Central memory CD8-positive, alpha-beta T cell (primary cell): Measurements from ENCODE around the gene OCIAD2.
"Not testable (repeated sequence)": the region's sequence is repeated elsewhere in the genome, so short reads cannot be mapped to it uniquely, and the experiment has no call there.

Experiments used
- ATAC-seq: fragments of 150-1000 bp; cut with Tn5 transposase; replicated peaks from 2 replicates; pipeline ENCODE4 v1.10.0; 2022; ENCODE audit warnings: mild to moderate bottlenecking, moderate FRiP score, moderate number of reproducible peaks; ENCODE audit not compliant: poor library complexity, severe bottlenecking; ENCODE audit errors: extremely low read depth
- DNase-seq, 2 donors: peaks; one replicate each; pipeline ENCODE4 v3.0.0; 2021; ENCODE audit warnings: low spot score in 2 of 2
- H3K27ac Mint-ChIP-seq: one replicate; pipeline ENCODE4 v1.8.0; 2022; ENCODE audit warnings: low read depth, mild to moderate bottlenecking, moderate library complexity, mixed read lengths
- H3K27me3 Mint-ChIP-seq: one replicate; pipeline ENCODE4 v1.8.0; 2022; ENCODE audit warnings: mixed read lengths
- H3K36me3 Mint-ChIP-seq: one replicate; pipeline ENCODE4 v1.8.0; 2022; ENCODE audit warnings: mild to moderate bottlenecking, moderate library complexity, mixed read lengths; ENCODE audit not compliant: insufficient read depth
- H3K4me1 Mint-ChIP-seq: one replicate; pipeline ENCODE4 v1.8.0; 2022; ENCODE audit warnings: mixed read lengths
- H3K4me3 Mint-ChIP-seq: one replicate; pipeline ENCODE4 v1.8.0; 2022; ENCODE audit warnings: mild to moderate bottlenecking, moderate library complexity, mixed read lengths
- H3K9me3 Mint-ChIP-seq: one replicate; pipeline ENCODE4 v1.8.0; 2022; ENCODE audit warnings: mixed read lengths

The OCIAD2 gene

GRCh38 chr4:48931459-48931858 lies 24.9 kb upstream of the OCIAD2 start:
- Mint-ChIP-seq H3K27ac (no peak overlapping the region), H3K36me3 (no peaks in the 10 kb centered on the region), H3K4me3 (no peak overlapping the region), H3K27me3 (no peaks in the 10 kb centered on the region), H3K4me1 (no peaks in the 10 kb centered on the region), H3K9me3 (no peaks in the 10 kb centered on the region)
- ATAC-seq: no peak
- DNase-seq: no peak

GRCh38 chr4:48930654-48931053 lies 24.1 kb upstream of the OCIAD2 start:
- H3K27me3 Mint-ChIP-seq: no peaks in the 10 kb centered on the region

GRCh38 chr4:48924416-48924815 lies 17.8 kb upstream of the OCIAD2 start:
- peaks cover 8% of the 10 kb centered on the region for H3K4me1 Mint-ChIP-seq

More at GRCh38 chr4:48930654-48931053, 24.1 kb upstream of the OCIAD2 start:
- no peaks in the 10 kb centered on the region for H3K9me3 Mint-ChIP-seq
- H3K4me1 Mint-ChIP-seq: no peaks in the 10 kb centered on the region
- H3K4me3 Mint-ChIP-seq: no peak overlapping the region
- H3K36me3 Mint-ChIP-seq: no peaks in the 10 kb centered on the region
- DNase-seq (no peak), ATAC-seq (no peak)
- no peak overlapping the region for H3K27ac Mint-ChIP-seq

GRCh38 chr4:48923065-48923464 lies 16.5 kb upstream of the OCIAD2 start:
- DNase-seq, H3K36me3 Mint-ChIP-seq, ATAC-seq, H3K4me3 Mint-ChIP-seq, H3K27me3 Mint-ChIP-seq, H3K27ac Mint-ChIP-seq, H3K9me3 Mint-ChIP-seq, H3K4me1 Mint-ChIP-seq: not testable (repeated sequence)

More at GRCh38 chr4:48924416-48924815, 17.8 kb upstream of the OCIAD2 start:
- Mint-ChIP-seq H3K9me3 (peaks cover 6% of the 10 kb centered on the region), H3K27ac (no peak overlapping the region), H3K36me3 (no peaks in the 10 kb centered on the region), H3K27me3 (no peaks in the 10 kb centered on the region), H3K4me3 (no peak overlapping the region)
- ATAC-seq (no peak), DNase-seq (no peak)

GRCh38 chr4:48914311-48914710 lies 7.7 kb upstream of the OCIAD2 start:
- ATAC-seq (no peak), DNase-seq (no peak)
- Mint-ChIP-seq H3K27me3 (no peaks in the 10 kb centered on the region), H3K9me3 (no peaks in the 10 kb centered on the region), H3K4me3 (no peak overlapping the region), H3K4me1 (no peaks in the 10 kb centered on the region), H3K36me3 (no peaks in the 10 kb centered on the region), H3K27ac (no peak overlapping the region)

GRCh38 chr4:48913346-48913745 lies 6.8 kb upstream of the OCIAD2 start:
- Mint-ChIP-seq H3K27ac (no peak overlapping the region), H3K27me3 (no peaks in the 10 kb centered on the region), H3K4me3 (no peak overlapping the region), H3K9me3 (no peaks in the 10 kb centered on the region), H3K4me1 (no peaks in the 10 kb centered on the region), H3K36me3 (no peaks in the 10 kb centered on the region)
- ATAC-seq (no peak), DNase-seq (no peak)

GRCh38 chr4:48912349-48912748 lies 5.8 kb upstream of the OCIAD2 start:
- DNase-seq (no peak), ATAC-seq (no peak)
- Mint-ChIP-seq H3K36me3 (no peaks in the 10 kb centered on the region), H3K27me3 (no peaks in the 10 kb centered on the region), H3K4me1 (peaks cover under 1% of the 10 kb centered on the region), H3K9me3 (no peaks in the 10 kb centered on the region), H3K4me3 (no peak overlapping the region), H3K27ac (no peak overlapping the region)

GRCh38 chr4:48910511-48910910 lies 3.9 kb upstream of the OCIAD2 start:
- Mint-ChIP-seq H3K36me3 (peaks cover 4% of the 10 kb centered on the region), H3K27ac (no peak overlapping the region), H3K4me1 (peaks cover 16% of the 10 kb centered on the region), H3K27me3 (no peaks in the 10 kb centered on the region), H3K9me3 (no peaks in the 10 kb centered on the region), H3K4me3 (no peak overlapping the region)
- ATAC-seq (no peak), DNase-seq (no peak)

- Mint-ChIP-seq H3K9me3 (no peaks in the 10 kb centered on the region), H3K27me3 (no peaks in the 10 kb centered on the region), H3K36me3 (peaks cover 7% of the 10 kb centered on the region), H3K27ac (no peak overlapping the region), H3K4me3 (no peak overlapping the region), H3K4me1 (peaks cover 24% of the 10 kb centered on the region)
- ATAC-seq: no peak
- DNase-seq: no peak
Measured at GRCh38 chr4:48909697-48910096, 3.1 kb upstream of the OCIAD2 start.

- no peak for DNase-seq
- no peaks in the 10 kb centered on the region for H3K9me3 Mint-ChIP-seq
- H3K27me3 Mint-ChIP-seq: no peaks in the 10 kb centered on the region
- peaks cover 29% of the 10 kb centered on the region for H3K4me1 Mint-ChIP-seq
- ATAC-seq: no peak
- peak overlapping the region; percentile 16 for H3K27ac Mint-ChIP-seq
- H3K36me3 Mint-ChIP-seq: peaks cover 10% of the 10 kb centered on the region
- peak overlapping the region; percentile 45 for H3K4me3 Mint-ChIP-seq
Measured at GRCh38 chr4:48908687-48909086, 2.1 kb upstream of the OCIAD2 start.

- Mint-ChIP-seq H3K9me3 (no peaks in the 10 kb centered on the region), H3K27ac (peak overlapping the region; percentile 98), H3K4me1 (peaks cover 32% of the 10 kb centered on the region), H3K4me3 (peak overlapping the region; percentile 45), H3K27me3 (no peaks in the 10 kb centered on the region), H3K36me3 (peaks cover 16% of the 10 kb centered on the region)
- DNase-seq (no peak), ATAC-seq (no peak)
Measured at GRCh38 chr4:48907706-48908477, 1.3 kb upstream of the OCIAD2 start.

- H3K4me3 Mint-ChIP-seq: peak overlapping the region; percentile 97
- no peaks in the 10 kb centered on the region for H3K27me3 Mint-ChIP-seq
- peaks cover 47% of the 10 kb centered on the region for H3K4me1 Mint-ChIP-seq
- H3K27ac Mint-ChIP-seq: peak overlapping the region; percentile 98
- ATAC-seq: no peak
- no peak for DNase-seq
- H3K9me3 Mint-ChIP-seq: no peaks in the 10 kb centered on the region
- peaks cover 23% of the 10 kb centered on the region for H3K36me3 Mint-ChIP-seq
Measured at GRCh38 chr4:48905363-48906015, 1.1 kb downstream of the OCIAD2 start.

GRCh38 chr4:48904541-48905142 lies 1.9 kb downstream of the OCIAD2 start:
- no peaks in the 10 kb centered on the region for H3K27me3 Mint-ChIP-seq
- H3K9me3 Mint-ChIP-seq: no peaks in the 10 kb centered on the region
- H3K4me3 Mint-ChIP-seq: peak overlapping the region; percentile 97
- H3K4me1 Mint-ChIP-seq: peaks cover 51% of the 10 kb centered on the region
- H3K27ac Mint-ChIP-seq: peak overlapping the region; percentile 98
- H3K36me3 Mint-ChIP-seq: peaks cover 30% of the 10 kb centered on the region
- DNase-seq (no peak), ATAC-seq (no peak)
